ENCODE measurements around the gene DIPK2B.

DIPK2B gene

DNA sequence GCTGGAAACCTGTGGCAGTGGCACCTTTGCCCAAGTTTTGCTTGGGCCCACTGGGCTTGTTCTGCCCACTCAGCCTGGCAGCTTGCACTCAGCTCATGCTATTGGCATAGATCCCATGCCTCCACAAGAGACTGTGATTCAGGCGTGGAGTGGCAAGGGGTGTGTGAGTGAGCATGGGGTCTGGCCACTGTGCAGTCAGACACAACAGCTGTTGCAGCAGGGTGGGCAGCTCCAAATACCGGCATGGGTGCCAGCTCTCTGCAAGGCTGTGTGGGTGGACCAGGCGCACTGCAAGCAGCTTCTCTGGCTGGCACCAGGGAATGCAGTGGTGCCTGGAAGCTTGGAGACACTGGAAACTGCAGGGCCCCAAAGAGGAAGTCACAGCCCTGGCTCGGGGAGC is 27.4 kb upstream of the DIPK2B start:
- TF ChIP-seq, protein P1, sequence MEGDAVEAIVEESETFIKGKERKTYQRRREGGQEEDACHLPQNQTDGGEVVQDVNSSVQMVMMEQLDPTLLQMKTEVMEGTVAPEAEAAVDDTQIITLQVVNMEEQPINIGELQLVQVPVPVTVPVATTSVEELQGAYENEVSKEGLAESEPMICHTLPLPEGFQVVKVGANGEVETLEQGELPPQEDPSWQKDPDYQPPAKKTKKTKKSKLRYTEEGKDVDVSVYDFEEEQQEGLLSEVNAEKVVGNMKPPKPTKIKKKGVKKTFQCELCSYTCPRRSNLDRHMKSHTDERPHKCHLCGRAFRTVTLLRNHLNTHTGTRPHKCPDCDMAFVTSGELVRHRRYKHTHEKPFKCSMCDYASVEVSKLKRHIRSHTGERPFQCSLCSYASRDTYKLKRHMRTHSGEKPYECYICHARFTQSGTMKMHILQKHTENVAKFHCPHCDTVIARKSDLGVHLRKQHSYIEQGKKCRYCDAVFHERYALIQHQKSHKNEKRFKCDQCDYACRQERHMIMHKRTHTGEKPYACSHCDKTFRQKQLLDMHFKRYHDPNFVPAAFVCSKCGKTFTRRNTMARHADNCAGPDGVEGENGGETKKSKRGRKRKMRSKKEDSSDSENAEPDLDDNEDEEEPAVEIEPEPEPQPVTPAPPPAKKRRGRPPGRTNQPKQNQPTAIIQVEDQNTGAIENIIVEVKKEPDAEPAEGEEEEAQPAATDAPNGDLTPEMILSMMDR (IDR thresholded peaks at IDR 0.05; ENCODE audit: low read depth, low read length, missing control alignments): no peak
- DNase-seq (ENCODE audit: low read depth): no peak
- no peak overlapping the region for H3K4me3 ChIP-seq (ENCODE audit: low read depth, low read length)

DNA sequence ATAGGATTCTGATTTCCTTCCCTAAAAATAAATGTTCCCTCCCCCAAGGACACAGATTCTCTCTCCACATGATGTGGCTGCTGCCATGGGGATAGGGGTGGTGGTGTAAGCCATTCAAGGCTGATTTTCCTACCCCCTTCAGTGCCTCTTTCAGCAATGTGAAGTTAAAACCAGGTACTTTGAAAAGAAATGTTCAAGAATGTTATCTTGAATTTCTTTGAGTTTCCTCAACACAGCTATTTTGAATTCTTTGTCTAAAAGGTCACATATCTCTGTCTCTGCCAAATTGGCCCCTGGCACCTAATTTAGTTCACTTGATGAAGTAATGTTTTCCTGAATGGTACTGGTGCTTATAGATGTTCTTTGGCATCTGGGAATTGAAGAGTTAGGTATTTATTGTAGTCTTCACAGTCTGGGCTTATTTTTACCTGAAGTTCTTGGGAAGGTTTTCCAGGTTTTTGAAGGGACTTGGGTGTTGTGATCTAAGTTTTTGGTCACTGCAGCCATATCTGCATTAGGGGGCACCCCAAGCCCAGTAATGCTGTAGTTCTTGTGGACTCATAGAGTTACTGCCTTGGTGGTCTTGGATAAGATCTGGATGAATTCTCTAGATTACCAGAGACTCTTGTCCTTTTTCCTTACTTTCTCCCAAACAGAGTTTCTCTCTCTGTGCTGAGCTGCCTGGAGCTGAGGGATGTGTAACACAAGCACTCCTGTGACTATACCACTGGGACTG is 7.6 kb upstream of the DIPK2B start:
- H3K4me3 ChIP-seq (ENCODE audit: low read depth, low read length): no peak overlapping the region
- no peak for DNase-seq (ENCODE audit: low read depth)
- TF ChIP-seq, protein P1 (IDR thresholded peaks at IDR 0.05; ENCODE audit: low read depth, low read length, missing control alignments): no peak

DNA sequence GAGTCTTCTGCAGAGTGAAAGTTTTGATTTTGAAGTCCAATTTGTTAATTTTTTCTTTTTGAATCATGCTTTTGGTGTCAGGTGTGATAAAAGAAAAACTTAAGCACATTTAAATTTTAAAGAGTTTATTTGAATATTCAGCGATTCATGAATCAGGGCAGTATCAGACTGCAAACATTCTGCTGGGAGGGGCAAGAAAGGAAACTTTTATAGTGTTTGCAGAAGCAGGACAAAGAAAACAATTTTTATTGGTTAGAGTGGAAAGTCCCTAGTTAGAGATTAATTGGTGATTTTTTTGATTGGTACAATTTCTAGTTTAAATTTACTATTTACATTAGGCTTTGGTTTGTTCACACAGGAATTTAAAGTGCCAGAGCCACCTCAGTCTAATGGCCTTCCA is 1.5 kb upstream of the DIPK2B start:
- DNase-seq (ENCODE audit: low read depth): no peak
- no peak overlapping the region for H3K4me3 ChIP-seq (ENCODE audit: low read depth, low read length)
- TF ChIP-seq, protein P1 (IDR thresholded peaks at IDR 0.05; ENCODE audit: low read depth, low read length, missing control alignments): no peak

DNA sequence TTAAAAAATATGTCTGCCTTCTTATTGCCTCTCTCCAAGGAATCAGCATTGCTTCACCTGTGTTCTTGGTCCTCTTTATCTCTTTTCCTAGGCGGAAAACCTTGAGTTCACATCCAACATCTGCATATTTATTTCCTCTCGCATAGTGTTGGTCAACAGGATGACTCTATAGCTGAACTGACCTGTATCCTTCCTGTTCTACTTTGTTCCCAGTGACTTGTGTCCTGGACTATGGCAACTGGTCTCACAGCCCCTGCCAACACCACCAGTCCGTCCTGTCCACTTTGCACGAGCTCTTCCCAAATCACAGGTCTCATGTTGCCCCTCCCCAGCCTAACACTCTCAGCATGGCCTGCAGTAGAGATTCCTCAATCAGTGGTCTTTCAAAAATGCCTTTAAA is 2.0 kb downstream of the DIPK2B start:
- no peak overlapping the region for H3K4me3 ChIP-seq (ENCODE audit: low read depth, low read length)
- TF ChIP-seq, protein P1 (IDR thresholded peaks at IDR 0.05; ENCODE audit: low read depth, low read length, missing control alignments): no peak

DNA sequence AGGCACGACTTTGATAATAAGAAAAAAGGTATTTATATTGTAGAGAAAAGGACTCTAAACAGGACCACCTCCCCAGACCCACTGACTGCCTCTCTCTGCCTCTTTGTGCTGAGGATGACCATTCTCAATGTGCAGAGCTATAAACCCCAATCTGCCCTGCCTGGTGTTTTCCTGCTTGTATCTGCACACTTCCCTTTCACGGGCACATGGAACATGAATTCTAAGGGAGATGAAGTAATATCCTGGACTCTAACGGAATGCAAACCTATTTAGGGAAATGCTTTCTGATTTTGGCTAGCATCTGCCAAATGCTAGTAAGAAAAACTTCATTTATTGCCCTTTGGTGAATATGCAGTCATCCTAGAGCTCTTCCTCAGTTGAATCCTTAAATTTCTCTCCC is 2.4 kb downstream of the DIPK2B start:
- DNase-seq (ENCODE audit: low read depth): no peak
- no peak overlapping the region for H3K4me3 ChIP-seq (ENCODE audit: low read depth, low read length)
- TF ChIP-seq, protein P1 (IDR thresholded peaks at IDR 0.05; ENCODE audit: low read depth, low read length, missing control alignments): no peak

More for the DNA sequence above, 2.0 kb downstream of the DIPK2B start:
- DNase-seq (ENCODE audit: low read depth): no peak

DNA sequence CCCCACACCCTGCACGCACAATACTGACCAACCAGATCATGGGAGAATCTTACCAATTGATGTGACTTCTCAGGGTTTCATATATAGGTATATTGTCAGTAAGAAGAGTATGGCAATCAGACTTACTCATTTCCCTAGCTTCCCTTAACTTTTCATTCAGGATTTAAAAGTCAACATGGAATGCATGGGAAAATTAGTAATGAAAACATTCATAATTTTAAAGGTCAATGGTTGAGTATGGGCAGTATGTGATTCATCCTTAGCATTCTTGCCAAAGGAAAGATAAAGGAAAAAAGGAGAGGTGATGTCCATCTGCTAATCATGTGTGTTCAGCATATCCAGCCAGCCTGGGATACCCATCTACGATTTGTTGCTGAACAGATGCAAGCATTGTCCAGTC is 4.0 kb downstream of the DIPK2B start:
- no peak for DNase-seq (ENCODE audit: low read depth)
- TF ChIP-seq, protein P1 (IDR thresholded peaks at IDR 0.05; ENCODE audit: low read depth, low read length, missing control alignments): no peak

DNA sequence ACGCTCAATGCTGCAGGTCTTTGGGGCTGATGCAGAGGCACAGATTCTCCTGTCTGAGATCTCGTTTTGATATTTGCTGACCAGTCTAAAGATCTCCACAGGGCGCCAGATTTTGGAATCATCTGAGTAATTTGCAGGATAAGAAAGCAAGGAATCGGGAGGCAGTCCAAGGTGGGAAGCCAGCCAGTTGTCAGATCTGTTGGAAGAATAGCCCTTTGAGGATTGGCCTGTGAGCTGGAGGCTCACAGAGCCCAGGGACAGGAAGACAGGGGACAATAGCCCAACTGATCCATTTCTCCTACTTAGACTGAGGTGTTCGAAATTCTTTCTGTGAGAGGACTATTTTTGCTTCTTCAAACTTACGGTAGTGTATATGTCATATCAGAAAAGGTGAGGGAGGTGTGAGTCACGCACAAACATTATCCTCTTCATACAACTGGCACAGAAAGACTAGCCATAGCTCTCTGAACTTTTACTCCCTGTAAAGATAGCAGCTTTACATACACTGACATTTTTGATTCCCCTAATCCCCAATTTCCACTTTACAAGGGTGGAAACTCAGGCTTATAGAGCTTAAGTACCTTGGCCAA is 8.8 kb downstream of the DIPK2B start:
- DNase-seq (ENCODE audit: low read depth): no peak

More for the DNA sequence above, 4.0 kb downstream of the DIPK2B start:
- no peak overlapping the region for H3K4me3 ChIP-seq (ENCODE audit: low read depth, low read length)

More for the DNA sequence above, 8.8 kb downstream of the DIPK2B start:
- no peak overlapping the region for H3K4me3 ChIP-seq (ENCODE audit: low read depth, low read length)
- TF ChIP-seq, protein P1 (IDR thresholded peaks at IDR 0.05; ENCODE audit: low read depth, low read length, missing control alignments): no peak
